Keratinocyte (primary cell): ENCODE measurements around the gene IL10RA. TPM values are rescaled to one million over a fixed set of nuclear protein-coding genes. Genes with fewer than 3 reads are reported as not detected.

Experiments
- DNase-seq: peaks from one replicate; pipeline ENCODE4 v3.0.0-alpha.2; 2011; ENCODE audit warnings: low read depth, missing footprints, low spot score
- FAIRE-seq: peaks from 2 replicates; lab custom pipeline; 2011; peaks lifted over from hg19 to GRCh38; lab: Jason Lieb, UNC
- H2AFZ ChIP-seq: 2 replicates; pipeline ENCODE4 v1.6.0; 2012; ENCODE audit warnings: low read length, control low read depth, inconsistent platforms; ENCODE audit not compliant: control insufficient read depth
- H3K27ac ChIP-seq: 2 replicates; pipeline ENCODE4 v1.5.1; 2011; ENCODE audit warnings: low read length; ENCODE audit not compliant: control insufficient read depth, insufficient read depth
- H3K27me3 ChIP-seq: 3 replicates; pipeline ENCODE4 v1.6.0; 2011; ENCODE audit warnings: low read length; ENCODE audit not compliant: control insufficient read depth, insufficient read depth; ENCODE audit errors: extremely low read depth
- H3K36me3 ChIP-seq, 2 experiments: 2 replicates in 1 of 2; 3 replicates in 1 of 2; pipeline ENCODE4 v1.5.1; 2011; ENCODE audit warnings: low read length in 2 of 2, mild to moderate bottlenecking in 1 of 2; ENCODE audit not compliant: control insufficient read depth in 2 of 2, insufficient read depth in 2 of 2; ENCODE audit errors: extremely low read depth in 1 of 2
- H3K4me1 ChIP-seq: 3 replicates; pipeline ENCODE4 v1.5.1; 2011; ENCODE audit warnings: low read length; ENCODE audit not compliant: control insufficient read depth, insufficient read depth; ENCODE audit errors: extremely low read depth
- H3K4me2 ChIP-seq: 3 replicates; pipeline ENCODE4 v1.6.0; 2011; ENCODE audit warnings: low read depth, low read length; ENCODE audit not compliant: control insufficient read depth, insufficient read depth; ENCODE audit errors: extremely low read depth
- H3K4me3 ChIP-seq, 3 experiments: fragments of 200-600 bp in 1 of 3; sonication (generic) in 1 of 3; 2 replicates in 2 of 3; 3 replicates in 1 of 3; pipeline ENCODE4 v1.5.1; 2011 to 2016; ENCODE audit warnings: low read length in 3 of 3, mild to moderate bottlenecking in 3 of 3, control low read depth in 2 of 3, inconsistent platforms in 1 of 3, low read depth in 1 of 3, mixed read lengths in 1 of 3, mixed run types in 1 of 3, moderate library complexity in 1 of 3; ENCODE audit not compliant: control insufficient read depth in 2 of 3, insufficient read depth in 2 of 3; ENCODE audit errors: extremely low read depth in 1 of 3
- H3K79me2 ChIP-seq: 2 replicates; pipeline ENCODE4 v1.6.0; 2012; ENCODE audit warnings: low read length; ENCODE audit not compliant: control insufficient read depth, insufficient read depth
- H3K9ac ChIP-seq: 3 replicates; pipeline ENCODE4 v1.6.0; 2011; ENCODE audit warnings: low read length; ENCODE audit not compliant: control insufficient read depth, insufficient read depth; ENCODE audit errors: extremely low read depth
- H3K9me1 ChIP-seq: 3 replicates; pipeline ENCODE4 v1.6.0; 2011; ENCODE audit warnings: low read length; ENCODE audit not compliant: control insufficient read depth, insufficient read depth; ENCODE audit errors: extremely low read depth
- H3K9me3 ChIP-seq: 2 replicates; pipeline ENCODE4 v1.5.1; 2012; ENCODE audit warnings: low read depth, low read length; ENCODE audit not compliant: control insufficient read depth
- H4K20me1 ChIP-seq: 3 replicates; pipeline ENCODE4 v1.6.0; 2011; ENCODE audit warnings: low read length; ENCODE audit not compliant: control insufficient read depth, insufficient read depth; ENCODE audit errors: extremely low read depth
- CTCF ChIP-seq, 3 experiments: IDR thresholded peaks in 1 of 3; conservative IDR thresholded peaks in 1 of 3; optimal IDR thresholded peaks in 1 of 3; 2 replicates in 2 of 3; 3 replicates in 1 of 3; pipeline versions ENCODE3 to v1.5.1; 2011; ENCODE audit warnings: low read length in 3 of 3, mild to moderate bottlenecking in 3 of 3, moderate library complexity in 2 of 3, control low read depth in 1 of 3, inconsistent platforms in 1 of 3; ENCODE audit not compliant: insufficient read depth in 2 of 3; ENCODE audit errors: extremely low read depth in 1 of 3
- EZH2 ChIP-seq: IDR thresholded peaks from one replicate; pipeline ENCODE4 v1.6.1; 2012; ENCODE audit warnings: inconsistent platforms, mild to moderate bottlenecking, low read length, moderate library complexity
- dilution Hi-C: fragments of 300-500 bp; cut with MboI; formaldehyde crosslinking; loops from one replicate; pipeline ENCODE4 v1.7.0; 2020; ENCODE audit warnings: low sequenced_read_pairs; ENCODE audit not compliant: extremely low pct_ligation_motif_present
- polyA plus RNA-seq, 5 experiments: library from polyadenylated mRNA; depleted of rRNA in 3 of 5; stranded (reverse) in 3 of 5; stranded (forward) in 1 of 5; unstranded in 1 of 5; fragments of >200 nt; gene quantifications; 1 replicate in 1 of 5; 2 replicates in 3 of 5; 3 replicates in 1 of 5; pipeline versions ENCODE4 v1.2.1 to v1.2.3, GENCODE V29; 2011 to 2012; ENCODE audit warnings: missing spikeins in 2 of 5, low read depth in 1 of 5, low replicate concordance in 1 of 5

IL10RA gene
- polyA plus RNA-seq, 1 donor (not counting 4 experiments of a cell fraction or from before 2014, with no cell fraction given) = 0.04 TPM

GRCh38 chr11:118028626-118029025, 42.4 kb downstream of the IL10RA start:
- Histone ChIP-seq H3K79me2 (no peaks in the 10 kb centered on the region), H3K9ac (no peak overlapping the region), H3K27ac (no peak overlapping the region), H3K4me1 (no peaks in the 10 kb centered on the region), H3K4me3 (no peak overlapping the region), H3K9me1 (no peaks in the 10 kb centered on the region), H3K9me3 (no peaks in the 10 kb centered on the region), H2AFZ (no peak overlapping the region), H3K4me2 (no peak overlapping the region), H4K20me1 (no peaks in the 10 kb centered on the region), H3K27me3 (peaks cover 6% of the 10 kb centered on the region), H3K36me3 (no peaks in the 10 kb centered on the region)
- dilution Hi-C loops = no loop called here
- FAIRE-seq = no peak
- no peak for DNase-seq
- TF ChIP-seq EZH2 (no peak), CTCF (optimal IDR thresholded peaks at IDR 0.05 in 1 of 3, IDR thresholded peaks at IDR 0.05 in 1 of 3, conservative IDR thresholded peaks at IDR 0.05 in 1 of 3; ENCODE audit: extremely low read depth in 1 of 3, insufficient read depth in 2 of 3, low read length in 3 of 3) (no peak)

DNA sequence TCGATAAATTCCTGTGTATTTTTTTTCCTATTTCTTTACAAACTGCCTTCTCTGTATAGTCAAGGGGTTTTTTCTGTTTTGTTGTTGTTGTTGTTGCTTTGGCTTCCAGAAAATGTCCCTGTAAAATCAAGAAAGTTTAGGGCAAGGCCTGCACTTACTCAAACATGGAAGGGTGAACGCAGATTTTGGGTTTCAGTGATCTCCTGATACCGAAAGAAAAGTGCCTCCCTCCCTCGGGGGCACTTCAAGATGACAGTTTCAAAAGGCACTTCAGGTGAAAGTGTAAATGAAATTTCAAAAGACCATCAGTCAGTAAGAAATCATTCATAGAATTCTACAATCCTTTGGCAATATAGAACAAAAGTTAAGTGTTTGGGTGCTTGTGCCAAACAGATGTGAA, 47.2 kb downstream of the IL10RA start:
- Histone ChIP-seq H3K9me1 (no peaks in the 10 kb centered on the region), H2AFZ (no peak overlapping the region), H3K27me3 (peaks cover 6% of the 10 kb centered on the region), H3K9me3 (no peaks in the 10 kb centered on the region), H3K4me1 (no peaks in the 10 kb centered on the region), H3K4me2 (no peak overlapping the region), H3K36me3 (no peaks in the 10 kb centered on the region), H3K4me3 (no peak overlapping the region), H3K79me2 (no peaks in the 10 kb centered on the region), H3K9ac (no peak overlapping the region), H4K20me1 (no peaks in the 10 kb centered on the region), H3K27ac (no peak overlapping the region)
- dilution Hi-C loops = no loop called here
- no peak for FAIRE-seq
- DNase-seq = no peak
- TF ChIP-seq EZH2 (no peak), CTCF (optimal IDR thresholded peaks at IDR 0.05 in 1 of 3, IDR thresholded peaks at IDR 0.05 in 1 of 3, conservative IDR thresholded peaks at IDR 0.05 in 1 of 3; ENCODE audit: extremely low read depth in 1 of 3, insufficient read depth in 2 of 3, low read length in 3 of 3) (no peak)
